ENCODE measurements around the gene WNT5A.

The WNT5A gene

DNA sequence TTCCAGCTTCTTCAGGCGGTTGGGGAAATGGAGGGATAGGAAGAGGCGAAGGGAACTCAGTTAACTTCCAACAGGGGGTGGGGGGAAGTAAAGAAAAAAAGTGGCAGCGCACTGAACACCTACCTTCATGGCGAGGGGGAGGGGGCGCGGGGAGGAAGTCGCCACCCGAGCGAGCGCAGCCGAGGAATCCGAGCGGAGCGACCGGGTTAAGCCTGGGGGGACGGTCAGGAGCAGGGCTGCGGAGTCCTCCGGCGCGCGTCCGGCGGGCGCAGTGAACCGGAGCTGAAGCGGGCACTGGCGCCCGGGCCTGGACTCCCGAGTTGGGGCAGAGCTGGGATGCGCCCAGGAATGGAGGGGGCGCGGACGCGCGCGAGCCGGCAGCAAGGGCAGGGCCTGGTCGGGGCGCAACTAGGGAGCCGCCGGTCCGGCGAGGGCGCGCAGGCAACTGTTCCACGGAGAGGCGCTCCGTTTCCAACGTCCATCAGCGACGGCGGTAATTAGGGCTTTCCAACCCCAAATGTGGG lies at the start of gene WNT5A:
TSS of gene WNT5A (minus strand) at position 450 of the 524 bp plus-strand sequence. CDS start at position 129, 321 bp downstream.
- DNase-seq = no peak

DNA sequence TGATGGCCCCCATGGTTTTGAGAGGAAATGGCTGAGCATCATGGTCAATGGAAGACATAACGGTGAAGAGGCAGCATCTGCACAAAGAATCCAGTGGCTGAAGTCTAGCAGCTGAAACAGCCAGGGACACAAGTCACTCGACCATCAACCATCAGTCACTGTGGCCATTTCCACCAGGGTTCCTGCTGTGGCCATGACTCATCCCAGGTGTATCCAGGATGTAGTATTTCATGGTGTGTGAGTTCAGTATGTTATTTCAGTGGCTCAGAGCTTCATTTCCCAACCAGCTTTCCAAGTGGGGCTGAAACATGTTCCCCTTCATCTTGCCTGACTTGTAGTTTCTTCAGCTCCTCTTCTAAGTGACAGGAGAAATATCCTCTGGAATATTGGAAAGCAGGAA lies 47.8 kb upstream of the WNT5A start:
- DNase-seq = no peak

DNA sequence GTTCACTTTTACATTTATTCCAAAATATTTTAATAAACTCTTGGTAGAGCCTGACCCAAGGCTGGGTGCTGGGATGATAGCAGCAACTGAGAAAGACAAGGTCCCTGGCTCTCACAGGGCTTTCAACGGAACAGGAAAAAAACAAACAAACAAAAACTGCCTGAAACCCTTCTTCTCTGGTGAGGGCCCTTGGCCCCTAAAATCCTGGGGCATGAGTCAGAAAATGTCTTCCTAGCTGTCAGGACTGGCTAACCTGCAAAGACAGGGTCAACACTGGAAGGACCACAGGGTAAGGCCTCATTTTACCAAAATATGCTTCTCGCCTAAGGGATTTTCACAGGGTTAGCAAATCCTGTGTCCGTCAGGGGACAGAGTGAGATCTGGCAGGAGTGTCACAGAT lies 45.7 kb upstream of the WNT5A start:
- DNase-seq = no peak

GRCh38 chr3:55531321-55531720 lies 44.2 kb upstream of the WNT5A start:
- no peak for DNase-seq

GRCh38 chr3:55527361-55527760 lies 40.3 kb upstream of the WNT5A start:
- no peak for DNase-seq

DNA sequence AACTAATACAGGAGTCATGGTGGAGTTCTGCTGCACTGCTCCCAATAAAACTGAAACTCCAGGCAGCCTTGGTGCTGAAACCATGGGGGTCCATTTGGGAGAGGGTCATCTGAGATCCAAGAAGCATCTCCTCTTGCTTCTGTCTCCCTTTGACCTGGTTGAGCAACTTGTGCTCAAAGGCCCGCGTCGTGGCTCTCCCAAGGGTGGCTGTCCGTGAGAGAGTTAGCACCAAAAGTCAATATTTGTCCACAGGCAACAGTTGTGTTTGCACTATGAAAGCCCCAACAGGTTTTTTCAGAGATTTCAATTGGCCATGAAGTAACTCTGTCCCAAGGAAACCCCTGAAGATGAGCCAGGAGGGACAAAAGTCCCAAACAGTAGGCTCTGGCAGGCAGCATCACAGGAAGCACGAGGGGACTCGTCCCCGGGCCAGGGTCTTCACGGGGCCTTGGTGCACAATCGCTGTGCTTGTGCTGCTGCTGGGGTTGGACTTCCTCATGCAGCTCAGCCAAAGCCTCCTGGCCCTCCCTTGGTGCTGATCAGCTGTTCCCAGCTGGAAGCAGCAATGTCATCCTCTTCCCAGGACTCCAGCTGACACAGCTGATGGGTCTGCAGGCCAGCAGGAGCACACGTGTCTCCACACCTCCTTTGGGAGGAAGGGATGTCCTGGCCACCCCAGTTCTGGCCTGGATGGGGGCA lies 39.4 kb upstream of the WNT5A start:
- DNase-seq = no peak

DNA sequence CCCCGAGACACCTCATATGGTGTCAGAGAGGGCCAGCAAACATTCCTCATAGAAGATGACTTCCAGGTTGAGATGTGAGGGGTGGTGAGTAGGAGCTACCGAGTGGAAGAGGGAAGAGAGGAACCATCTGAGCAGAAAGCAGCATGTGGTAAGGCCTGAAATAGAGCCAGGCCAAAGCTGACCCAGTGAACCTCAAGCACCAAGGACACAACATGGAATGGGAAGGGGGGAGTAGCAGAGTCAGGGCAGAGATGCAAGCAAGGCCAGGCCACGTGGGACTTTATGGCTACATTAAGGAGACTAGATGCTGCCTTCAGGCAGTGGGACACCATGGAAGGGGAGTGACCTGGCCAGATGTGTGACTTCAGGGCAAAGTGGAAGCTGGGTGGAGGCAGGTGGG lies 38.3 kb upstream of the WNT5A start:
- DNase-seq = no peak

GRCh38 chr3:55524565-55525244 lies 37.6 kb upstream of the WNT5A start:
- no peak for DNase-seq

DNA sequence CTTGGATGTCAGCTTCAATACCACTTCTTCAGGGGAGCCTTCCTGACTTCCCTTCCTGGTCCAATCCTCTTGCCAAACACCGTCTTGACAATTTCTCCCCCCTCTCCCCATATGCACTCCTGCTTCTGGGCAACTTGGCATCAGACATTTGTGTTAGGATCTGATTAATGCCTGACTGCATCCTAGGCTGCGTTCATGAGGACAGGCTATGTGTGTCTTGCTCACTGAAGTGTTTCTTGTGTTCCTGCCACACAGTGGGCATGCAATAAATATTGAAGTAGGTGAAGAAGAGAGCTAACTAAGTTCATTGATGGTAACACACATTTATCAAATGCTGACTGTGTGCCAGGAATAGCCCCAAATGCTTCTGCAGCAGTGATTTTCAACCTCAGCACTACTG lies 36.4 kb upstream of the WNT5A start:
- no peak for DNase-seq

GRCh38 chr3:55521738-55522421 lies 34.8 kb upstream of the WNT5A start:
- no peak for DNase-seq

GRCh38 chr3:55521064-55521737 lies 34.1 kb upstream of the WNT5A start:
- no peak for DNase-seq

DNA sequence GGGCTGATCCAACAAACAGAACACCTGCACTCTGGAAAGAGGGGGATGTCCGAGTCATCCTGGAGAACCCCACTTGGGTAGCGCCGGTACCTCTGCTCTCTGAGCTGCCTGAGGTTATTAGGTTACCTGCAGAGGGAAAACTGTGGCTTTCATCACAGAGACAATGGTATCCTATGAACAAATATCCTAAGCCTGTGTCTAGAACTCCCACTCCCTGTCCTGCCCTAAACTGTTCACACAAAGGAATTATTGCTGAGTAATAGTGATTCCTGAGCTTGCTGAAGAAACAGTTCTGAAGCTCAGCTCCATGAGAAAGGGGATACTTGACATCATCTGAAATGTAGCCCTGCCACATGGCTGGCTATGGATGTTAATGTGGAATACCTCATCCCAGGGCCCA lies 31.9 kb upstream of the WNT5A start:
- DNase-seq = no peak

- DNase-seq = no peak
Measured at GRCh38 chr3:55518451-55518850, 31.3 kb upstream of the WNT5A start.

GRCh38 chr3:55516392-55517030 lies 29.4 kb upstream of the WNT5A start:
- no peak for DNase-seq

DNA sequence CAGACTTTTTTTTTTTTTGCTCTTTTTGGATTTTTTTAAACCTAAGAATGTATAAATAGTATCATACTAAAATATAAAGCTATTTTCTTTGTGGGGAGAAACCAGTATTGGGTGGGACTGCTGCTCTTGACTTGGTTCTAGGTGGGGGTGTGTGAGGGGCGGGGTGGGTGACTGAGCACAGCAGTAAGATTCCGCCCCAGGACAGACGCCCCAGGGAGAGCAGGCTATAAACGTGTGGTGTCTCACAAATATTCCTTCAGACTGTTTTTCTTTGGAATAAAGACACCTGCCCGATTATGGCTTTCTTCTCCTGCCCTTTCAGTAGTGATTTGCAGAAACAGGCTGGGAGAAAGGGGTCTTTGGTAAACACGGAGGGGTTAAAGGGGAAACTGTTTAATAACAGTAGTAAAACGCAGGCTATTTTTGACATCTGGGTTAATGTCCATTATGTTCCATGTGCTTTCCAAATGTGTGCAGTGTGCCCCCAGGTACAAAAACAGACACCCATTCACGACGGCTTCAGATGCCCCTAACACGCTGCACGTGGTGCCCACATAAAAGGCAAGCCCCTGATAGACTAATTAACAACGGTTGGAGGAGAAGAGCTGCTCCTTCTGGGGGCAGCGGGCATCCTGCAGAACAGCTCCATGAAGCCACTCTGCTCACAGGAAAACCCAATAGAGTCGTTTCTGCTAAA lies 28.6 kb upstream of the WNT5A start:
- DNase-seq = no peak

DNA sequence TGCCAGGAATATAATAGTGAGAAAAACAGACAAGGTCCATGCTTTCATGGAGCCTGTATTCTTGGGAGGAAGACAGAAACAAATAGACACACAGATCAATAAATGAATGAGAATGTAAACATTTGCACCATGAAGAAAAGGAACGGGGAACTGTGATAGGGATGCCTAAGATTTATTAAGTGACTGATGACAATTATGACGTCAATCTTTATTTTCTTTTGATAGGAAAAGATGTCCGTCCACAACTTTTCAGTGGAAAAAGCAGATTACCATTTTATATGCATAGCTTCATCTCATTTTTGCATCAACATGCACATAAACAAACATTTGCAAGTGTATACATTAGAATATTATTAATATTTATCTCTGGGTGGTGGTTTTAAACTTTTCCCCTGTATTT lies 27.9 kb upstream of the WNT5A start:
- no peak for DNase-seq

DNA sequence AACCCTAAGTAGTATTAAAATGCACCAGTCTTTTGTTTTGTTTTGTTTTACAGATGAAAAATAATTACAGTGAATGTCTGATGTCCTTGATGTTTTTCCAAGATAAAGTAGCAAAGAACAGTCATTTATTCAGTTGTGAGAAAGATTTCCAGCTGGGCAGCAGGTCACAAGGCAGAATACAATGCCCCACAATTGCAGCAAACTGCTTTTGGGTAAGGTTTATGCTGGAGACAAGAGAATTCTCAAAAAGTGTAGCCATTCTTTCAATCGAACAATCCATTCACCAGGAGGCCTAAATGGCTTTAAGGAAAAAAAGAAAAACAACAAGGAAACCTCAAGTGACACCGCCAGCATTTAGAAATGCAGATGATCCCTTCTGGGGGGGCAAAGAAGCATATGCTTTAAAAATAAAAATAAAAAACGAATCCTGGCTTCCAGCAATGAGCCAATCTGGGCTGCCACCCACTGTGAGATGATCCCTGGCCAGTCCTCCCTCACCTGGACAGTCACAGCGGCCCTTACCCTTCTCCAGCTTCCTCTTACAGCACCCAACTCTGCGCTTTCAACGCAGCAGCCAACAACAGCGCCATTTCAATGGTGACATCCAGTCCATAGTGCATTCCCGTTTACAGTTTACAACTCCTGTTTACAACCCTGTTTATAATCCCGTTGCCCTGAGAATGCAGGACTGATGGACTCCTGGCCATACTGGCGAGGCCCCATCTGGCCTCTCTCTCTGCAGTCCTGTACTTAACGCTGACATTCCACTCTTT lies 25.7 kb upstream of the WNT5A start:
- no peak for DNase-seq

DNA sequence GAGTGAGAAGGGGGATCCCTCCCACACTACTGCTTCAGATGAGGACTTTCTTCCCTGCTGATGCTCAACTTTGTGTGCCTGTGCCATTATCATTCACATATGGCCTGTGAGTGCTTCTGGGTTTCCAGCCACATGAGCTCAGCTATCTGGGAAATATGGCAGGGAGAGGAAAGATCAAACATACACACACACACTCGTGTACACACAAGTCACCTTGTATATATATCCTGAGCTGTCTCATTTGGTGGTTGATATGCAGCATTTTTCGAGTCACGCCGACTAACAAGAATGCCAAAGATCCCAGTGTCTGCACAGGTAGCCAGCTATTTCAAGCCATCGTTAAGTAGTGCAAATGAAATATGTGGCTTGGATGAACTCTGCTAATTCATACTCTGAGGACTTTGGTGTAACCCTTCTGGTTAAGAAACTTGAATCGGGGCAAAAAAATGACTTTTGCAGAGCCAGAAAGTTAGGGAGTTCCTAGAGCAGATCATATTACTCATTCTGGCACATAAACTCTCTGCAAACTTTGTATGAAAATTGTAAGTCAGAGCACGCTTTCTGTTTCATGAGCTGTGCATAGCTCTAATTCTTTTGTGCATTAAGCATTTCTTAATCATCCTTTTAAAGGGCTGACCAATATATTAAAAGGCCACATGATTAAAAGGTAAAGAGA lies 24.9 kb upstream of the WNT5A start:
- no peak for DNase-seq

- DNase-seq = no peak
Measured at GRCh38 chr3:55508335-55508734, 21.2 kb upstream of the WNT5A start.

DNA sequence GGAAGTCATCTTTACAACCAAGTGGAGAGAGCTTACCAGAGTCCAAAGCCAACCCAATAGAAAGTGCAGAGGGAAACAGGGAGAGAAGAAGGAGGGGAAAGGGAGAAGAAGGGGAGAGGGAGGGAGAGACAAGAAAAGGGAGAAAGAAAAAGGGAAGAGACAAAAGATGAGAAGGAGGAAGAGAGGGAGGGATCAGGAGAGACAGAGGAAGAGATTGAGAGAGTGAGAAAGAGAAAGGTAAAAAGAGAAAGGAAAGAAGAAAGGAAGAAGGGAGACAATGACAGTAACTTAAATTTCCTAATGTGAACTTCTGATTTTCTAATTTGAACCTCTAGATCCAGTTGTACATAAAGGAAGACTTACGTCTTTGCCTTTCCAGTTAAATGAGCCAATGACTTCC lies 20.7 kb upstream of the WNT5A start:
- DNase-seq = no peak

GRCh38 chr3:55505776-55506175 lies 18.7 kb upstream of the WNT5A start:
- no peak for DNase-seq

Measured in hematopoietic multipotent progenitor cell treated with erythropoietin and hydrocortisone succinate and interleukin-3 and kit ligand, for 6 days (in vitro differentiated cells).